Activated gamma-delta T cell (primary cell): ENCODE measurements around the gene PRDM13.
"Not testable (repeated sequence)": the region's sequence is repeated elsewhere in the genome, so short reads cannot be mapped to it uniquely, and the experiment has no call there.

ENCODE experiments used
- DNase-seq: peaks from one replicate; lab custom pipeline; 2025; lab: John Stamatoyannopoulos, UW

PRDM13 gene

GRCh38 chr6:99603421-99604165 lies 3.0 kb upstream of the PRDM13 start:
- peak; percentile 21 for DNase-seq

GRCh38 chr6:99604166-99605073 lies 2.2 kb upstream of the PRDM13 start:
- no peak for DNase-seq

GRCh38 chr6:99605074-99605734 lies 1.4 kb upstream of the PRDM13 start:
- no peak for DNase-seq

GRCh38 chr6:99605911-99606655 lies 550 bp upstream of the PRDM13 start:
- no peak for DNase-seq

- no peak for DNase-seq
These were observed 893 bp downstream of the PRDM13 start for GRCh38 chr6:99607416-99608036.

- DNase-seq, result no peak
These were observed 1.6 kb downstream of the PRDM13 start for GRCh38 chr6:99608059-99608885.

GRCh38 chr6:99608886-99609482 lies 2.4 kb downstream of the PRDM13 start:
- no peak for DNase-seq

- DNase-seq, result no peak
These were observed 3.4 kb downstream of the PRDM13 start for GRCh38 chr6:99609905-99610489.

- DNase-seq, result no peak
These were observed 4.5 kb downstream of the PRDM13 start for GRCh38 chr6:99611148-99611547.

GRCh38 chr6:99612551-99613408 lies 6.1 kb downstream of the PRDM13 start:
- DNase-seq, result no peak

- DNase-seq, result no peak
These were observed 6.7 kb downstream of the PRDM13 start for GRCh38 chr6:99613409-99613704.

GRCh38 chr6:99613705-99614429 lies 7.2 kb downstream of the PRDM13 start:
- peak; percentile 43 for DNase-seq

GRCh38 chr6:99614430-99615186 lies 8.0 kb downstream of the PRDM13 start:
- DNase-seq, result peak; percentile 20

- no peak for DNase-seq
These were observed 10.5 kb downstream of the PRDM13 start for GRCh38 chr6:99617131-99617530.

- no peak for DNase-seq
These were observed 12.2 kb downstream of the PRDM13 start for GRCh38 chr6:99618649-99619408.

- DNase-seq, result no peak
These were observed 12.8 kb downstream of the PRDM13 start for GRCh38 chr6:99619409-99619762.

- DNase-seq, result not testable (repeated sequence)
These were observed 15.4 kb downstream of the PRDM13 start for GRCh38 chr6:99622044-99622443.
